ENCODE results near the gene BPIFB6. TPM values are rescaled to one million over a fixed set of nuclear protein-coding genes. Genes with fewer than 3 reads are reported as not detected.

The BPIFB6 gene
- not detected in 2 replicates for total RNA-seq

GRCh38 chr20:33031531-33031930 lies at the start of gene BPIFB6:
BPIFB6 (plus strand) TSS chr20:33031648; CDS start chr20:33031648, 0 bp downstream.
- intact Hi-C loops (cut with micrococcal nuclease): no loop called here
- Mint-ChIP-seq H3K9me3 (no peaks in the 10 kb centered on the region), H3K36me3 (ENCODE audit: low read depth) (no peaks in the 10 kb centered on the region), H3K27me3 (ENCODE audit: insufficient read depth) (no peaks in the 10 kb centered on the region), H3K27ac (no peak within 1 kb of the TSS), H3K4me3 (no peak within 1 kb of the TSS), H3K4me1 (ENCODE audit: low read depth) (no peaks in the 10 kb centered on the region)
- DNase-seq (ENCODE audit: low spot score): no peak

- intact Hi-C loops (cut with micrococcal nuclease): no loop called here
- no peaks in the 10 kb centered on the region for H3K9me3 Mint-ChIP-seq
- no peak for DNase-seq (ENCODE audit: low spot score)
- no peak overlapping the region for H3K27ac Mint-ChIP-seq
- H3K27me3 Mint-ChIP-seq (ENCODE audit: insufficient read depth): no peaks in the 10 kb centered on the region
- no peaks in the 10 kb centered on the region for H3K36me3 Mint-ChIP-seq (ENCODE audit: low read depth)
- H3K4me1 Mint-ChIP-seq (ENCODE audit: low read depth): no peaks in the 10 kb centered on the region
- H3K4me3 Mint-ChIP-seq: no peak overlapping the region
These were observed 48.6 kb upstream of the BPIFB6 start for GRCh38 chr20:32982617-32983458.

- no peaks in the 10 kb centered on the region for H3K27me3 Mint-ChIP-seq (ENCODE audit: insufficient read depth)
- H3K4me3 Mint-ChIP-seq: no peak overlapping the region
- no peaks in the 10 kb centered on the region for H3K4me1 Mint-ChIP-seq (ENCODE audit: low read depth)
- intact Hi-C loops (cut with micrococcal nuclease): no loop called here
- no peaks in the 10 kb centered on the region for H3K36me3 Mint-ChIP-seq (ENCODE audit: low read depth)
- H3K9me3 Mint-ChIP-seq: no peaks in the 10 kb centered on the region
- DNase-seq (ENCODE audit: low spot score): no peak
- H3K27ac Mint-ChIP-seq: no peak overlapping the region
These were observed 47.9 kb upstream of the BPIFB6 start for GRCh38 chr20:32983459-32984112.

GRCh38 chr20:32984196-32984595 lies 47.3 kb upstream of the BPIFB6 start:
- intact Hi-C loops (cut with micrococcal nuclease): no loop called here
- no peaks in the 10 kb centered on the region for H3K36me3 Mint-ChIP-seq (ENCODE audit: low read depth)
- H3K4me1 Mint-ChIP-seq (ENCODE audit: low read depth): no peaks in the 10 kb centered on the region
- no peaks in the 10 kb centered on the region for H3K27me3 Mint-ChIP-seq (ENCODE audit: insufficient read depth)
- no peak overlapping the region for H3K4me3 Mint-ChIP-seq
- no peaks in the 10 kb centered on the region for H3K9me3 Mint-ChIP-seq
- H3K27ac Mint-ChIP-seq: no peak overlapping the region
- DNase-seq (ENCODE audit: low spot score): no peak

- Mint-ChIP-seq H3K27me3 (ENCODE audit: insufficient read depth) (no peaks in the 10 kb centered on the region), H3K36me3 (ENCODE audit: low read depth) (no peaks in the 10 kb centered on the region), H3K9me3 (no peaks in the 10 kb centered on the region), H3K4me3 (no peak overlapping the region), H3K4me1 (ENCODE audit: low read depth) (no peaks in the 10 kb centered on the region), H3K27ac (no peak overlapping the region)
- intact Hi-C loops (cut with micrococcal nuclease): no loop called here
- DNase-seq (ENCODE audit: low spot score): no peak
These were observed 46.7 kb upstream of the BPIFB6 start for GRCh38 chr20:32984631-32985354.

GRCh38 chr20:32985596-32985995 lies 45.9 kb upstream of the BPIFB6 start:
- no peaks in the 10 kb centered on the region for H3K9me3 Mint-ChIP-seq
- intact Hi-C loops (cut with micrococcal nuclease): no loop called here
- no peak overlapping the region for H3K4me3 Mint-ChIP-seq
- no peaks in the 10 kb centered on the region for H3K4me1 Mint-ChIP-seq (ENCODE audit: low read depth)
- no peak for DNase-seq (ENCODE audit: low spot score)
- H3K36me3 Mint-ChIP-seq (ENCODE audit: low read depth): no peaks in the 10 kb centered on the region
- H3K27ac Mint-ChIP-seq: no peak overlapping the region
- no peaks in the 10 kb centered on the region for H3K27me3 Mint-ChIP-seq (ENCODE audit: insufficient read depth)

- Mint-ChIP-seq H3K36me3 (ENCODE audit: low read depth) (no peaks in the 10 kb centered on the region), H3K27ac (no peak overlapping the region), H3K27me3 (ENCODE audit: insufficient read depth) (no peaks in the 10 kb centered on the region), H3K9me3 (no peaks in the 10 kb centered on the region), H3K4me3 (no peak overlapping the region), H3K4me1 (ENCODE audit: low read depth) (no peaks in the 10 kb centered on the region)
- no peak for DNase-seq (ENCODE audit: low spot score)
- intact Hi-C loops (cut with micrococcal nuclease): no loop called here
These were observed 45.0 kb upstream of the BPIFB6 start for GRCh38 chr20:32986331-32986966.

- Mint-ChIP-seq H3K27me3 (ENCODE audit: insufficient read depth) (no peaks in the 10 kb centered on the region), H3K4me1 (ENCODE audit: low read depth) (no peaks in the 10 kb centered on the region), H3K9me3 (no peaks in the 10 kb centered on the region), H3K27ac (no peak overlapping the region), H3K4me3 (no peak overlapping the region), H3K36me3 (ENCODE audit: low read depth) (no peaks in the 10 kb centered on the region)
- intact Hi-C loops (cut with micrococcal nuclease): no loop called here
- DNase-seq (ENCODE audit: low spot score): no peak
These were observed 44.2 kb upstream of the BPIFB6 start for GRCh38 chr20:32987044-32987825.

- no peak for DNase-seq (ENCODE audit: low spot score)
- H3K4me3 Mint-ChIP-seq: no peak overlapping the region
- H3K4me1 Mint-ChIP-seq (ENCODE audit: low read depth): no peaks in the 10 kb centered on the region
- no peak overlapping the region for H3K27ac Mint-ChIP-seq
- intact Hi-C loops (cut with micrococcal nuclease): no loop called here
- H3K9me3 Mint-ChIP-seq: no peaks in the 10 kb centered on the region
- no peaks in the 10 kb centered on the region for H3K36me3 Mint-ChIP-seq (ENCODE audit: low read depth)
- no peaks in the 10 kb centered on the region for H3K27me3 Mint-ChIP-seq (ENCODE audit: insufficient read depth)
These were observed 43.4 kb upstream of the BPIFB6 start for GRCh38 chr20:32988008-32988407.

- Mint-ChIP-seq H3K27ac (no peak overlapping the region), H3K27me3 (ENCODE audit: insufficient read depth) (no peaks in the 10 kb centered on the region), H3K36me3 (ENCODE audit: low read depth) (no peaks in the 10 kb centered on the region), H3K4me3 (no peak overlapping the region), H3K4me1 (ENCODE audit: low read depth) (no peaks in the 10 kb centered on the region), H3K9me3 (peaks cover under 1% of the 10 kb centered on the region)
- DNase-seq (ENCODE audit: low spot score): no peak
- intact Hi-C loops (cut with micrococcal nuclease): no loop called here
These were observed 41.8 kb upstream of the BPIFB6 start for GRCh38 chr20:32989507-32990283.

GRCh38 chr20:32990426-32990825 lies 41.0 kb upstream of the BPIFB6 start:
- H3K27ac Mint-ChIP-seq: no peak overlapping the region
- no peaks in the 10 kb centered on the region for H3K27me3 Mint-ChIP-seq (ENCODE audit: insufficient read depth)
- no peak overlapping the region for H3K4me3 Mint-ChIP-seq
- intact Hi-C loops (cut with micrococcal nuclease): no loop called here
- H3K9me3 Mint-ChIP-seq: peaks cover 6% of the 10 kb centered on the region
- no peaks in the 10 kb centered on the region for H3K4me1 Mint-ChIP-seq (ENCODE audit: low read depth)
- no peaks in the 10 kb centered on the region for H3K36me3 Mint-ChIP-seq (ENCODE audit: low read depth)
- DNase-seq (ENCODE audit: low spot score): no peak

- intact Hi-C loops (cut with micrococcal nuclease): no loop called here
- no peaks in the 10 kb centered on the region for H3K27me3 Mint-ChIP-seq (ENCODE audit: insufficient read depth)
- no peak overlapping the region for H3K27ac Mint-ChIP-seq
- no peaks in the 10 kb centered on the region for H3K4me1 Mint-ChIP-seq (ENCODE audit: low read depth)
- no peak overlapping the region for H3K4me3 Mint-ChIP-seq
- peaks cover 6% of the 10 kb centered on the region for H3K9me3 Mint-ChIP-seq
- no peak for DNase-seq (ENCODE audit: low spot score)
- no peaks in the 10 kb centered on the region for H3K36me3 Mint-ChIP-seq (ENCODE audit: low read depth)
These were observed 40.1 kb upstream of the BPIFB6 start for GRCh38 chr20:32991383-32991782.

All from activated T-helper 1 cell treated with anti-CD3 and anti-CD28 coated beads, Interleukin-12 subunit alpha, Interleukin-12 subunit beta, Interleukin-2, Interleukin-4 antibody, amounts not matched to agents 30 ng/mL and 10 ng/mL and 1 ng/mL, durations not matched to agents 14 hours and 24 hours and 36 hours (primary cell).